Fibroblast of the aortic adventitia (primary cell): ENCODE data around the gene OASL. TPM values are rescaled to one million over a fixed set of nuclear protein-coding genes. Genes with fewer than 3 reads are reported as not detected.
A peak's percentile ranks its signal among the peaks of the same experiment; 100 is the strongest.

Experiments
- DNase-seq: peaks from one replicate; pipeline ENCODE4 v3.0.0-alpha.2; 2010; ENCODE audit warnings: low read depth
- H3K4me3 ChIP-seq: 2 replicates; pipeline ENCODE4 v1.5.1; 2011; ENCODE audit warnings: low read depth, mild to moderate bottlenecking, control low read depth, low read length, moderate library complexity
- total RNA-seq: library from RNA; depleted of rRNA; stranded (reverse); fragments of >200 nt; gene quantifications from 2 replicates; pipeline ENCODE4 v1.2.3, GENCODE V29; 2012; ENCODE audit warnings: low replicate concordance
- TF ChIP-seq, protein P1 (sequence below): IDR thresholded peaks from 2 replicates; pipeline ENCODE4 v1.5.1; 2011; ENCODE audit warnings: mild to moderate bottlenecking, low read length, control low read depth, inconsistent platforms; ENCODE audit not compliant: insufficient read depth

OASL gene
- total RNA-seq, 1 donor: not detected

DNA sequence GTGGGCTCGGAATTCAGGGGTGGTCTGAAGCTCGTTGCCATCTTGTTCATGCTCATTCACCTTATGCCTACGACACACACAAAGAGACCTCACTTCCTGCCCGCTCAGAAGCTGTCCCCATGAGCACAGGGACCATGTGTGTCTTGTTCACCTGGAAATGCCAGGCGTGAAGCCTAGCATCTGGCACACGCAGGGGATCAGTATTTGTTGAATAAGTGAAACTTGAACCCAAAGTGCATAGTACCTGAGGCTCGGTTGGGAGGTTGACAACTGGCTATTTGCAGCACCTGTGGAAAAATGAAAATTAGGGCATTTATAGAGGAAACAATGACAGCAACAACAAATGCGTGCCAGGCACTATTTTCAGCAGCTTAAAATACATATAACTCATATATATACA lies 28.2 kb downstream of the OASL start:
- H3K4me3 ChIP-seq: no peak overlapping the region
- no peak for DNase-seq
- TF ChIP-seq, protein P1, sequence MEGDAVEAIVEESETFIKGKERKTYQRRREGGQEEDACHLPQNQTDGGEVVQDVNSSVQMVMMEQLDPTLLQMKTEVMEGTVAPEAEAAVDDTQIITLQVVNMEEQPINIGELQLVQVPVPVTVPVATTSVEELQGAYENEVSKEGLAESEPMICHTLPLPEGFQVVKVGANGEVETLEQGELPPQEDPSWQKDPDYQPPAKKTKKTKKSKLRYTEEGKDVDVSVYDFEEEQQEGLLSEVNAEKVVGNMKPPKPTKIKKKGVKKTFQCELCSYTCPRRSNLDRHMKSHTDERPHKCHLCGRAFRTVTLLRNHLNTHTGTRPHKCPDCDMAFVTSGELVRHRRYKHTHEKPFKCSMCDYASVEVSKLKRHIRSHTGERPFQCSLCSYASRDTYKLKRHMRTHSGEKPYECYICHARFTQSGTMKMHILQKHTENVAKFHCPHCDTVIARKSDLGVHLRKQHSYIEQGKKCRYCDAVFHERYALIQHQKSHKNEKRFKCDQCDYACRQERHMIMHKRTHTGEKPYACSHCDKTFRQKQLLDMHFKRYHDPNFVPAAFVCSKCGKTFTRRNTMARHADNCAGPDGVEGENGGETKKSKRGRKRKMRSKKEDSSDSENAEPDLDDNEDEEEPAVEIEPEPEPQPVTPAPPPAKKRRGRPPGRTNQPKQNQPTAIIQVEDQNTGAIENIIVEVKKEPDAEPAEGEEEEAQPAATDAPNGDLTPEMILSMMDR: no peak

DNA sequence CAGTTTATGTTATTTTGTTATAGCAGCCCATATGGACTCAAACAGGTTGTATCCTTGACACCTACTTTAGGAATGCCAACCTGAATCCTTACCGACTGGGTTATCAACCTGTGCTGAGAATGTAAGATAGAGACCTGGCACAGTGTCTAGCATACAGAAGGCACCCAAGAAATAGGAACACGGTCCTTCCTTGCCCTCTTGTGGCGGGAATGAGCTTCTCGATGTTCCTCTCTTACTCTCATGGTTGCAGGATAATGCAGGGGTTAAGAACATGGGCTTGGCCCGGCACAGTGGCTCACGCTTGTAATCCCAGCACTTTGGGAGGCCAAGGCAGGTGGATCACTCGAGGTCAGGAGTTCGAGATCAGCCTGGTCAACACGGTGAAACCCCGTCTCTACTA lies 29.3 kb downstream of the OASL start:
- DNase-seq: peak; percentile 54
- TF ChIP-seq, protein P1: peak; percentile 56
- H3K4me3 ChIP-seq: no peak overlapping the region

DNA sequence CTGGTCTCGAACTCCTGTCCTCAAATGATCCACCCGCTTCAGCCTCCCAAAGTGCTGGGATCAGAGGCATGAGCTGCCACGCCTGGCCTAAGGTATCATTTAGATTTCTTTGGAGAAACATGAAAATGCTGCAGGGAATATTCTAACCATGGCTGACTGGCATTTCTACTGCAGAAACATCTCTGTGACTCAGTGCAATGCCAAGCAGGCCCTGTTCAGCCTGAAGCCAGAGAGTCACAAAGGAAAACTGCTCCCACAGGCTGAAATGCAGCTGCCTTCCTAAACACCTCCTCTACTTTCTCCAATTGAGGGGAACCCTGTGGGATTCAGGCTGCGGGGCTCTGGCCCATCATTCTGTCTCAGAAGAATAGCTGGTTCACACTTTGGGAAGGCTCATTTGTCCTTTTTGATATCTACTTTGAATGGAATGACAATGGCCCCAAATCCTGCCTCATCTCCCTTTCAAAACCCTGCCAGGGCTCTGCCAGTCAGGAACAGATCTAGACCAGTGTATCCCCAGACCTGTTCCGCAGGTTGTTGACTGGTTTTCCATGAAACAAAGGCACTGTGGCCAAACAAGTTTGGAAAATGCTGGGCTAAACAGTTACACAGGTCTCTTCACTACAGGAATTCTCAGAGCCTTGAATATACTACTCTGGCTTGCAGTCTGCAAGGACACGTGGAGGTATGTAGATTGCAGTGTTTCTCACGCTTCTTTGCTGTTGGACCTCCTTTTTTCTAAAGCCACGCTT lies 30.5 kb downstream of the OASL start:
- TF ChIP-seq, protein P1: no peak
- no peak for DNase-seq
- H3K4me3 ChIP-seq: no peak overlapping the region

DNA sequence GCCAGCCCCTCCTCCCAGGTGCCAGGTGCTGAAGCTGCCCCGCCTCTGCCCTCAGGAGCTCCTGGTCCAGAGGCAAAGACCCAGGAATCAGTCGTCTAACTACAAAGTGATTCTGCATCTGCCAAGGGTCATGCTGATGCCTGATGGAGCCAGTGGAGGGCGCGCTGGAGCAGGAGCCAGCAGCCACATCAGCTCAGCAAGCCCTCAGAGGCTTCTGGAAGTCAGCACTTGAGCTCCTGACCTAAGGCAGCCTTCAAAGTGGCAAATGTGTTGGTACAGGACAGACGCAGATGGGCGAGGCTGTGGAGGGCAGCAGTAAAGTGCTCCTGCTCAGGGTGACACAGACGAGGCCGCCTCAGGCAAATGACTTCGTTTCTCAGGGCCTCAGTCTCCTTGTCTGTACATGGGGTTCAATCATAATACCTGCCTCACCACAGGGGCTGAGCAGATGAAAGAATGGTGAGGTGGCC lies 33.7 kb downstream of the OASL start:
- TF ChIP-seq, protein P1: peak; percentile 57
- DNase-seq: peak; percentile 15
- no peak overlapping the region for H3K4me3 ChIP-seq

DNA sequence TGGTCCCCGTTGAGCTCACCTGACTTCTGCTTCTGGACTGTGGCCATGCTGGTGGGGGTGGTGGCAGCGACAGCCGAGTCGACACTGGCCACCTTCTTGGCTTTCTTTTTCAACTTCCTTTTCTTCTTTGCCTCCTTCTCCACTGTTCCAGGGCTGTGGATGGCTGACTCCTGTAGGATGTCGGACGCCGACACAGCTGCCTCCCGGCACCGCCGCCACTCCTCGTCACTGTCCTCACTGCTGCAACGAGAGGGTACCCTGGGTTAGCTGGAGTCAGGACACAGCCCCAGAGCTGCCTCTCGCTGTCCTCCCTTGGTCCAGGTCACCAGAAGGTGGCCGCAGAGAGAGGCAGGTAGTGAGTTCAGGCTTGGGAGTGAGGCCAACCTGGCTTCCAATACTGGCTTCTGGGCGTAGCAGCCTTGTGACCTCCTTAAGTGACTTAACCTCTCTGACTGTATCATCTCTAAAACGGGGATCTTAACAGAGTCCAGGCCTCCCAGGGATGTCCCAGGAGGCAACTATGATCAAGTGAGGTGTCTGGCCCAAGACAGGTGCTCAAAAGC lies 34.7 kb downstream of the OASL start:
- no peak for DNase-seq
- H3K4me3 ChIP-seq: no peak overlapping the region
- TF ChIP-seq, protein P1: no peak

DNA sequence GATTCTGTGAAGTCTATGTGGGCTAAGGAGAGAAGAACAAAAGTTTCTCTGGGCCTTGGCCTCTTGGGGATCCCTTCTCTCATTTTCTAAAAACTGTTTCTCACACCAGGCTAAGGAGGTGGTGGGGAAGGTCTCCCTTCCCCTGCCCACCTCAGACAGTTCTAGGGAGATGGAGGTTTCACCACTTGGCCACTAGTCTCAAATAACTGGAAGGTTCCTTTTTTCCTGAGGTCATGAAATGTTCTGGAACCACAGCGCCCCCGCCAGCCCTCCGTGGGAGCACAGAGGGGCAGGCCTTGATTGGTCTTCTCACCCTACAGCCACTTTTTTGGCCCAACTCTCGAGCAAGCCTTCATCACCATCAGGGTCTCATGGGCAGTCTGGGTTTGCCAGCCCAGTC lies 35.4 kb downstream of the OASL start:
- TF ChIP-seq, protein P1: no peak
- DNase-seq: no peak
- H3K4me3 ChIP-seq: no peak overlapping the region
